ENCODE results near the gene PAK5.

PAK5 gene

DNA sequence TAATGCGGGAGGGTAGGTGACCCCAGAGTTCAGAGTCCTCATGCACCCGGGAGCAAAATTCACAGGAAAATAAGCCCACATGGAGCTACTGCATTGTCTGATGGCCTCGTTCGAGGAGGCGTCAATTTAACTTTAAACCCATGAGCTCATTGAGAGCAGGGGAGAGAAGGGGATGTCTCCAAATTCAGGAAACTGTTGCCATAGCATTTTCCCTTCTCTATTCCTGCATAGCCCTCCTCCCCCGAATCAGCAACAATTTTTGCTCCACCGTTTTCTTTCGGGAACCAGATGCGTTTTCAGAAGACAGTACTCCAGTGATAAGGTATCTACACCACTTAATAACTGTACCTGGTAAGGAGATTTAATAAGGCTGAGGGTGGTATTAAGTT, 324.8 kb downstream of the PAK5 start:
- DNase-seq (ENCODE audit: low read depth): no peak
- no peak overlapping the region for H3K4me3 ChIP-seq (ENCODE audit: low read depth, low read length)
- in situ Hi-C loops (cut with HindIII; ENCODE audit: low sequenced_read_pairs): no loop called here
- TF ChIP-seq, protein P1, sequence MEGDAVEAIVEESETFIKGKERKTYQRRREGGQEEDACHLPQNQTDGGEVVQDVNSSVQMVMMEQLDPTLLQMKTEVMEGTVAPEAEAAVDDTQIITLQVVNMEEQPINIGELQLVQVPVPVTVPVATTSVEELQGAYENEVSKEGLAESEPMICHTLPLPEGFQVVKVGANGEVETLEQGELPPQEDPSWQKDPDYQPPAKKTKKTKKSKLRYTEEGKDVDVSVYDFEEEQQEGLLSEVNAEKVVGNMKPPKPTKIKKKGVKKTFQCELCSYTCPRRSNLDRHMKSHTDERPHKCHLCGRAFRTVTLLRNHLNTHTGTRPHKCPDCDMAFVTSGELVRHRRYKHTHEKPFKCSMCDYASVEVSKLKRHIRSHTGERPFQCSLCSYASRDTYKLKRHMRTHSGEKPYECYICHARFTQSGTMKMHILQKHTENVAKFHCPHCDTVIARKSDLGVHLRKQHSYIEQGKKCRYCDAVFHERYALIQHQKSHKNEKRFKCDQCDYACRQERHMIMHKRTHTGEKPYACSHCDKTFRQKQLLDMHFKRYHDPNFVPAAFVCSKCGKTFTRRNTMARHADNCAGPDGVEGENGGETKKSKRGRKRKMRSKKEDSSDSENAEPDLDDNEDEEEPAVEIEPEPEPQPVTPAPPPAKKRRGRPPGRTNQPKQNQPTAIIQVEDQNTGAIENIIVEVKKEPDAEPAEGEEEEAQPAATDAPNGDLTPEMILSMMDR (IDR thresholded peaks at IDR 0.05; ENCODE audit: low read depth, low read length, missing control alignments): no peak

DNA sequence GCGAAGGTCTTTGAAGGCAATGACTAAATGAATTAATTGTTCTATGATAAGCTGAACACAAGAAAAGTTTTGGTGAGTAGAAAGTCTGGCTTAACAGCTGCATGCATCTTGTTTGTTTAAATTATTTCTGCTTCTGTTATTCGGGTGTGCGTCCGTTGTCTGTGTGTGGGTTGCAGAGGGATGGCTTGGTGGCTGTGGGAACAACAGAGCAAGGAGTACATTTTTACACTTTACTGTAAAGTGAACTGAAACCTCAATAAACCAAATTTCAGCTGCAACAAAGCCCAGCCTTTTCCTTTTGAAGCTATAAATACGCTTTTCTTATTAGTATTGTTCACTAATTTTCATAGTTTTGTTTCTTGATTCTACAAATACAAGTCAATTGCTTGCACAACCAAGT, 328.0 kb downstream of the PAK5 start:
- DNase-seq (ENCODE audit: low read depth): no peak
- H3K4me3 ChIP-seq (ENCODE audit: low read depth, low read length): no peak overlapping the region
- in situ Hi-C loops (cut with HindIII; ENCODE audit: low sequenced_read_pairs): no loop called here
- TF ChIP-seq, protein P1 (IDR thresholded peaks at IDR 0.05; ENCODE audit: low read depth, low read length, missing control alignments): no peak

DNA sequence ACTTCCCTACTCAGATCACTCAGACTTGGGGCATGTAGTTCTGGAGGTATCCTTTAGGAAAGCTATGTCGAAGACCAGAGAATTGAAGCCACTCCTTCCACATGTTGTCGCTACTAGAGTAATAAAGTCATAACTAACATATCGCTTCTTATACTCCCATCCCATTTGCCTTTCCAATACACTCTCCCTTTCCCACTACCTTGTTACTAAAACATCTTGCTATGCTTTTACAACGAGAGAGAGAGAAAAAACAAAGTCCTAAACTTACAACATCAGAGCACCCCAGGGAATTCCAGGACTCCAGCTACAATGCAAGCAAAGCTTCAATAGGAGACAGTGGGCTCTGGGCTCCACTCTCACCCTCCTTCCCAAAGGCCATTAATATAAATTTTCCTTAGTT, 329.6 kb downstream of the PAK5 start:
- DNase-seq (ENCODE audit: low read depth): no peak
- H3K4me3 ChIP-seq (ENCODE audit: low read depth, low read length): no peak overlapping the region
- TF ChIP-seq, protein P1 (IDR thresholded peaks at IDR 0.05; ENCODE audit: low read depth, low read length, missing control alignments): no peak
- in situ Hi-C loops (cut with HindIII; ENCODE audit: low sequenced_read_pairs): no loop called here

DNA sequence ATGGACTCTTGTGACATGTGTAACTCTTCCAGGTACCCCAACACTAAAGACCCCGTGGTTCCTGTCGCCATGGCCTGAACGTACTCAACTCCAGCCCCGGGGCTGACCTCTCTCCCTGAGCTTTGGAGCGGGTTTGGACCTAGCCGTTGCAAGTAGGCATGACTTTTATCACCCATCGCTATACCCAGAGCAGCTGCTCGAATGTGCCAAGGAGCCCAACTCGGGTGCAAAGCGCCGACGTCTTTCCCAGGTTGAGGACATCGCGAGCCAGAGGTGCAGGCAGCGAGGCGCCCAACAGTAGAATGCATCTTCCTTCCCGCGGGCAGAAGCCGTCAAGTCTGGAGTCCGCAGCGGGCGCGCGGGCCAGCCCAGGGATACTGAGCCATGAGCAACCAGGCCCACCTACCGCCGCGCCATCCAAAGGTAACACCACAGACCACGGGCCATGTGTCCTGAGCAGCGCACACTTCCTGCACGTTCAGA, 330.1 kb downstream of the PAK5 start:
- in situ Hi-C loops (cut with HindIII; ENCODE audit: low sequenced_read_pairs): no loop called here
- no peak overlapping the region for H3K4me3 ChIP-seq (ENCODE audit: low read depth, low read length)

DNA sequence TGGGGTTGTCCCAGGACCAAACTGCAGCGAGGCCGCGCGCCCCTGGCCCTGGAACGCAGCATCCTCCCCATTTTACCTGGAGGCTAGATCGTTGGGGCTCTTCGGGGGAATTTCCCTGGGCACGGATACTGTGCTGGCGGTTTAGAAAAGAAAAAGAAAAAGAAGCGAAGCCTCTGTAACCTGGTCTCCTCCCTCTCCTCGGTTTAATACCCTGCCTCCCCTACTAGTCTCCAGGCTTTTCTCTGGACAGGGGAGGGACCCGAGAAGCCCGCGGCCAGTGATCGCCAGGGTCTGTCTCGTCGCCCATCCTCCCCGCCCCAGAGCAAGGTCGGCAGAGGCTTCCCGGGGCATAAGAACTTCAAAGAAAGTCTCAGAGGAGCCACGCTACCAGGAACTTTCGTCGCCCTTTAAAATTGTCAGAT, 330.6 kb downstream of the PAK5 start:
- no peak overlapping the region for H3K4me3 ChIP-seq (ENCODE audit: low read depth, low read length)
- no peak for DNase-seq (ENCODE audit: low read depth)
- in situ Hi-C loops (cut with HindIII; ENCODE audit: low sequenced_read_pairs): no loop called here
- TF ChIP-seq, protein P1 (IDR thresholded peaks at IDR 0.05; ENCODE audit: low read depth, low read length, missing control alignments): no peak

More for the DNA sequence above, 330.1 kb downstream of the PAK5 start:
- DNase-seq (ENCODE audit: low read depth): no peak
- TF ChIP-seq, protein P1 (IDR thresholded peaks at IDR 0.05; ENCODE audit: low read depth, low read length, missing control alignments): no peak

DNA sequence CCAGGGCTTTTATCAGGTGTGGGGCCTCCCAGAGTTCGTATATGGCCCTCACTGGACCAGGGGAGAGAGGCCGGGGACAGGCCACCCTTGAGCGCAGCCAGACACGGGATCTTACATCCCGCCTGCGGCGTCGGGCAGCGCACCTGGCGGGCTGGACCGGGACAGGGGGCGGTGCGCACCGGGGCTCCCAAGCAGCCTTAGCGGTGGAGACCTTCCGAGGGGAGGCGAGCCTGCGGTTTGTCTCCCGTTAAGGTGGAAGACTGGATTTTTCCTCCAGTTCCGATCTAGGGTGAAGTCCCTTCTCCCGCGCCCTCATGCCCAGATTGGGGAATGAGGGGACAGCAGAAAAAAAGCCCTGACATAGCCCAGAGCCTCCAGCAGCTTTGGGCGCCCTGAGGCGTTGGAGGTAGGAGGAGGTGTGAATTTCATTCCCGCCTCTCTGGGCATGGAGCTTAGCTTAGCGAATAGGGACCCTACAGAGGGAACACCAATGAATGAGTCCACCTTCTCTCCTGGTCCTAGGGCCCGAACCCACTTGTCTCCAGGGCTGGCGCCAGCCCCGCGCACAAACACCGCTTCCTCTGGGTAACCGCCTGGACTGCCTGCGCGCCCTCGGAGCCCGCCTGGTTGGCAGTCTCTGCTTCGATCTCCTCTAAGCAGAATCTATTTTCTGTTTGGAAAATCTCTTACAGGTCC, 331.2 kb downstream of the PAK5 start:
- no peak for DNase-seq (ENCODE audit: low read depth)
- in situ Hi-C loops (cut with HindIII; ENCODE audit: low sequenced_read_pairs): no loop called here
- TF ChIP-seq, protein P1 (IDR thresholded peaks at IDR 0.05; ENCODE audit: low read depth, low read length, missing control alignments): no peak
- H3K4me3 ChIP-seq (ENCODE audit: low read depth, low read length): no peak overlapping the region
